Activated CD4-positive, alpha-beta T cell treated with anti-CD3 and anti-CD28 coated beads, Interleukin-2, amount 50 U/mL, for 48 hours (primary cell): ENCODE data around the gene ZBTB22.

ENCODE experiments used
- DNase-seq, 2 experiments: peaks; one replicate each; pipeline ENCODE4 v3.0.0-alpha.2; 2020

ZBTB22 gene

DNA sequence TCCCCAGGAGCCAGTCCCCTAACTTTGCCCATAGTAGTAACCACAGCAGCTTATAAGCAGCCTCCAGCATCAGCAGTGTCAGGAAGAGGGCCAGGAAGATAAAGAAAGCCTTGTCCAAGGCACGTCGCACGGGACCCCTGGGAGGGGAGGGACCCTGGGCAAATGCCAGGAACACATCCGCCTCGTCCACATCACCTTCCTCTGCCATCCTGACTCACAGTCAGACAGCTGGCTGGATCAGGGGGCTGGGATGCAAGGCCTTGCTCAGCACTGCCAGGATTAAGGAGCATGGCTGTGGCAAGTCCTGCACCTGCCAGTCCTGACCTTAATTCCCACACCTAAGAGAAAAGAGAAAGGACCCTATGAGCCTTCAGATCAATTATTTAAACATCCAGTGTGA, 11.5 kb upstream of the ZBTB22 start:
- no peak for DNase-seq

GRCh38 chr6:33324125-33324524, 6.6 kb upstream of the ZBTB22 start:
- no peak for DNase-seq

- DNase-seq: peak in 1 of 2 experiments; percentile 23
These were observed 6.0 kb upstream of the ZBTB22 start for GRCh38 chr6:33323623-33323948.

DNA sequence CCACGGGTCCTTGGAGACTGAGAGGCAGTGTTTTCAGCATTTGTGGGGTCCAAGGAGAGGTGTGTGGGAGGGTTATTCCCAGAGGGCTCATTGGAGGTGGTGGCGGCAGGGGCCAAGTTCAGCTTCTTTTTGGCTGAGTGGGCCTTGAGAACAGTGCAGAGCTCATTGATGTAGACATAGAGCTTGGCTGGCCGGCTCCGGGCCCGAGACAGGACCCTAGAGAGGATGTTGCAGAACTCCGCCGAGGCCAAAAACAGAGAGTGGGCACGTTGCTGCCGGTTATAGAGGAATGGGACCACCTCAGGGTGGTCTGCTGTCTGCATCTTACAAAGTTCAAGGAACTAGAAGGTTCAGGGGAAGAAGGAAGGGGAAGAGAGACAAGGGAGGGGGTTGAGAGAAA, 3.7 kb upstream of the ZBTB22 start:
- DNase-seq: no peak

- DNase-seq: no peak
These were observed 3.0 kb upstream of the ZBTB22 start for GRCh38 chr6:33320315-33321181.

GRCh38 chr6:33319939-33320314, 2.4 kb upstream of the ZBTB22 start:
- DNase-seq: no peak

DNA sequence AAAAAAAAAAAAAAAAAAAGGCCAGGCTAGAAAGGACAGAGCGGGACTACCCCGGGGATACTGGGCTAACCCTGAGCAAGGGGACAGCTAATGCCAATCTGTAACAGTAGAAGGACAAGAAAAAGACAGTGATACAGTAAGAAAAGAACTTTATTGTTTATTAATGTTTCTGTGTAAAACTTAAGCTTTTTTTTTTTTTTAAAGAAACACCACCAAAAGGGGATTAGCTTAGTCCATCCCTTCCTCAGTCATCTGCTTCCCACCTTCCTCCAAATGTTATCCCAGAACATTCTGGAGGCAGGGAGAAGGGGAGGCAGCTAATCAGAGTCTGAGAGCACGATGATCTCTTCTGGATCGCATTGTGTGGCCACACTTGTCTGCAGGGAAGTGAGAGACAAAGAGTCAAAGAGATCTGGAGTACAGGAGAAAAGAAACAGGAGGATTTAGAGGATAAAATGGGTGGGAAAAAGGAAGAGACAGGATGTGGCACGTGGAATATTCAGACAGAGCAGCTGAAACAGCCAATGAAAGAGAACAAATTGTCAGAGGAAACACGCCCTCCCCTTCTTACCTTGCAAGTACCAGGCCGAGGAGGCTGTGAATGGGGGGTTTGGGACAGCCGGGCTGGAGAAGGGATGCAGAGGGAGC, 1.0 kb upstream of the ZBTB22 start:
- DNase-seq: no peak

DNA sequence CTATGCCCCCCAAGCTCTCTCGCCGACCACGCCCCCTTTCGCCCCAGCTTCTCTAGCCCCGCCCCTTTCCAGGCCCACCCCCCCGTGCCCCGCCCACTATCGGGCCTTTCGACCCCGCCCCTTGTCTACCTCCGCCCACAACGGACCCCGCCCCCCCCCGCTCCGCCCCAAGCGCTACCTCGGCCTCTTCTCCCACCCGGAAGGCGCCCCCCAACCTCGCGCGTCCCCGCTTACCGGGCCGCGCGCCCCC, 200 bp downstream of the ZBTB22 start:
- no peak for DNase-seq

- DNase-seq: no peak
These were observed 733 bp downstream of the ZBTB22 start for GRCh38 chr6:33316603-33317418.

GRCh38 chr6:33315793-33316602, 1.5 kb downstream of the ZBTB22 start:
- DNase-seq: no peak

DNA sequence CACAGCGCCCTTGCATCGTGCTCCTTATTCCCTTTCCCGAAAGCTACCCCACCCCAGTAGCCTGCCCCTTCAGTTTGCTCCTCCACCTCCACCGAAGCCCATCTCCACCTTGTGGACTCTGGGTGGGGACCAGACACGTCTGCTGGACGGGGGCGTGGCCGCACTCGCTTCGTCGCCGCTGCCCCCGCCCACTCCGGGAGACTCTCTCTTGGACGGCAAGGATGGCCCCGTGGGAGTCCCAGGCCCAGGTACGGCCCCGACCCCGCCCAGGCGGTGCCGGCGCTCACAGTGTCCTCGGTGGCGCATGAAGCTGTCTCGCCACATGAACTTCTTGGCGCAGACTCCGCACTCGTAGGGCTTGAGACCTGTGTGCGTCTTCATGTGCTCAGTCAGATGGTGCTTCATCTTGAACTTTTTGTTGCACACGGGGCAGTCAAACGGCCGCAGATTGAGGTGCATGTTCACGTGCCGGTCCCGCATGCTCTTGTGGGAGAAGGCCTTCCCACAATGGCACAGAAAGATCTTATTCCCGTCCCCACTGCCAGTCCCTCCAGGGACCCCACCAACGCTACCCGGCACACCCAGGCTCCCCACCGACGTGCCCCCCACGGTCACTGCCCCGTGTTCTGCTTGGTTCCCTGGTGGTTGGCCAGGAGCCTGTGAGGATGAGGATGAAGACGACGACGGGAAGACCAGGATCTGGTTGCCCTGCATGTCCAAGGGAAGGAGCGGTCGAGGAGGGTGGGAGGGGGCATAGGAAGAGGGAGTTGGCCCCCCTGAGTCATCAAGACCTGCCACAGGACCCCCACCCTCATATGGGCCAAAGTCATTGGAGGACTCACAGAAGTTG, 2.4 kb downstream of the ZBTB22 start:
- DNase-seq: peak; percentile 28 to 31

DNA sequence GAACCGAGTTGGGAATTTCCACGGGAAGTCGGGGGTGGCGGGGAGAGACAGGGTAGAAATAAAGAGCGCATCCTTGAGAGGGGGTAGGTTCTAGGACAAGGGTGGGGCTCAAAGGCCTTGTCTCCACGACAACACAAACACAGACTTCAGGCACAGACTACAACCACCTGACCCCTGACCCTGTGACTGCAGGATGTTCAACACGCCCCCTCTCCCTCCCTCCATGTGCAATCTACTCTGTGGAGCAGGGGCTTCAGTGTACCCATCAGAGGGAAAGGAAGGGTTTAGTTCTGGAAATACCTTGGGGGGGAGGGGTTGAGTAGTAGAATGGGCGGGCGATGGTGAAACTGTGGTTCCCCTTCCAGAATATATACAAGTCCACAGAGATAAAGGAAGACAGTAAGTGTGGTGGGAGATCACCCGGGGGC, 3.0 kb downstream of the ZBTB22 start:
- peak; percentile 58 to 73 for DNase-seq

- DNase-seq: peak; percentile 86 to 88
These were observed 3.6 kb downstream of the ZBTB22 start, which contains the start of gene TAPBP for GRCh38 chr6:33313709-33314514. TSS of gene TAPBP (minus strand) at chr6:33314078. CDS start at chr6:33314041, 37 bp downstream.

- peak; percentile 49 to 61 for DNase-seq
These were observed 4.3 kb downstream of the ZBTB22 start for GRCh38 chr6:33313105-33313708.

GRCh38 chr6:33312361-33313104, 5.0 kb downstream of the ZBTB22 start:
- DNase-seq: peak; percentile 80 to 85

DNA sequence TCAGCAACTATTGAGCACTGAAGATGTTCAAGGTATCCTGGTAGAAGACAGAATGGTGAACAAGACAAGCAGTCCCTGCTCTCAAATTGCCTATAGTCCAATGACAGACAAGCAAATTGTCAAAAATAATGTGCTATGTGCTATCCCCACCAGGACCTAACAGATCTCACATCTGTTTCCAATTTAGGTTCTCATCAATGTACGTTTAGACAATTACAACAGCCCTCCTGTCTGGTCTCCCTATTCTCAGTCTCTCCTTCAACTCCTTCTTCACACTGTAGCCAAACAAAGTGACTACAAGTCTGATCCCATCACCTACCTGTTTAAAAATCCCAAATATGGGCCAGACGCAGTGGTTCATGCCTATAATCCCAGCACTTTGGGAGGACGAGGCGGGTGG, 11.2 kb downstream of the ZBTB22 start:
- no peak for DNase-seq

- DNase-seq: no peak
These were observed 12.5 kb downstream of the ZBTB22 start for GRCh38 chr6:33305052-33305451.

GRCh38 chr6:33304216-33304615, 13.3 kb downstream of the ZBTB22 start:
- DNase-seq: no peak

DNA sequence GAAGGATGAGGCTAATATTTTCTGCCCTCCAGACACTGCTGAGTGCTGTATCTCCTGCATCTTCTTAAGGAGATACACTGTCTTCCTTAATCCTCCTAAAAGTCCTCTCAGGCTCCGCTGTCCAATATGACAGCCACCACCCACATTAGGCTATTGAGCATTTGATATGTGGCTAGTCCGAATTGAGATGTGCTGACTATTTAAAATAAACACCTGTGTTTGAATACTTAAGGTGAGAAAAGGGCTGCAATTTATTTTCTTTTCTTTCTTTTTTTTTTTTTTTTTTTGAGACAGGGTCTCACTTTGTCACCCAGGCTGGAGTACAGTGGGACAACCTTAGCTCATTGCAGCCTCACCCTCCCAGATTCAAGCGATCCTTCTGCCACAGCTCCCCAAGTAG, 15.7 kb downstream of the ZBTB22 start:
- no peak for DNase-seq
